ENCODE measurements around the gene GLRB. TPM values are rescaled to one million over a fixed set of nuclear protein-coding genes. Genes with fewer than 3 reads are reported as not detected.

Gene GLRB
- total RNA-seq, 1 donor = 27.1 TPM

DNA sequence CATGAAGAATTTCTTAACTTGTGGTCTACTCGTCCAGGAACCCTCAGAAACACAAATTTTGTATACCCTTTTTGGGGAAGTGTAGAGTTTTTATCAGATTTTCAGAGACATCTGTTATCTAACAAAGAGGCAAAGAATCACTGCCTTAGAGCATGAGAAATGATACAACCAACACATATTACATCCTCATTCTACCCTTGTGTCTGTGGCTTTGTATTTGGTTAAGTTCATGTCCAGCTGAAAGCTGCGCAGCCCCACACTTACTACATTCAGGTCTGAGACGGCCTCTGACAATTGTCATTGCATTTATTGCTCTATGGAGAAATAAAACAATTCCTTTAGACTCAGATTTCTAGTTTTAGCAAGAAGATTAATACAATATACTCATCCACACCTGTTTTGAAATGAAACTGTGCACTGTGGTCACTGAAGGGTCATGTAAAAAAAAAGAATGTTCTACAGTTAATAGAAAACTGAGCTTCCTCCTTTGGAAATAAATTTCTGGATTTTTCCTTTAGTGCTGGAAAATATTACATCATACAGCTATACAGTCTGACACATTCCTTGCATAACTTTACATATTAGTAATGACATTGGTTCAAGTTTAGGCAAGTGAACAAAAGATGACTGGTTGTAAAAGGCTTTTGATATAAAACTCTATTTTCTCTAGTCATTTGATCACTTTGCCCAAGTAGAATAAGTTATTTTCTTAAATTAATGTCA, 39.8 kb downstream of the GLRB start:
- Histone ChIP-seq H3K36me3 (ENCODE audit: insufficient read depth, low read length) (no peaks in the 10 kb centered on the region), H3K4me3 (ENCODE audit: insufficient read depth, low read length) (no peak overlapping the region), H4K20me1 (ENCODE audit: insufficient read depth, low read length) (no peaks in the 10 kb centered on the region), H3K27ac (ENCODE audit: low read depth, low read length) (peak overlapping the region; percentile 58), H3K4me1 (ENCODE audit: insufficient read depth, low read length) (peaks cover 19% of the 10 kb centered on the region), H3K9me3 (ENCODE audit: low read depth, low read length) (no peaks in the 10 kb centered on the region), H2AFZ (ENCODE audit: low read length) (peak overlapping the region; percentile 38), H3K27me3 (ENCODE audit: insufficient read depth, low read length) (no peaks in the 10 kb centered on the region), H3K4me2 (ENCODE audit: insufficient read depth, low read length) (peak overlapping the region; percentile 22), H3K79me2 (ENCODE audit: insufficient read depth, low read length) (no peaks in the 10 kb centered on the region)
- DNase-seq (ENCODE audit: insufficient read length, low spot score, missing footprints) = no peak
- TF ChIP-seq, protein P1, sequence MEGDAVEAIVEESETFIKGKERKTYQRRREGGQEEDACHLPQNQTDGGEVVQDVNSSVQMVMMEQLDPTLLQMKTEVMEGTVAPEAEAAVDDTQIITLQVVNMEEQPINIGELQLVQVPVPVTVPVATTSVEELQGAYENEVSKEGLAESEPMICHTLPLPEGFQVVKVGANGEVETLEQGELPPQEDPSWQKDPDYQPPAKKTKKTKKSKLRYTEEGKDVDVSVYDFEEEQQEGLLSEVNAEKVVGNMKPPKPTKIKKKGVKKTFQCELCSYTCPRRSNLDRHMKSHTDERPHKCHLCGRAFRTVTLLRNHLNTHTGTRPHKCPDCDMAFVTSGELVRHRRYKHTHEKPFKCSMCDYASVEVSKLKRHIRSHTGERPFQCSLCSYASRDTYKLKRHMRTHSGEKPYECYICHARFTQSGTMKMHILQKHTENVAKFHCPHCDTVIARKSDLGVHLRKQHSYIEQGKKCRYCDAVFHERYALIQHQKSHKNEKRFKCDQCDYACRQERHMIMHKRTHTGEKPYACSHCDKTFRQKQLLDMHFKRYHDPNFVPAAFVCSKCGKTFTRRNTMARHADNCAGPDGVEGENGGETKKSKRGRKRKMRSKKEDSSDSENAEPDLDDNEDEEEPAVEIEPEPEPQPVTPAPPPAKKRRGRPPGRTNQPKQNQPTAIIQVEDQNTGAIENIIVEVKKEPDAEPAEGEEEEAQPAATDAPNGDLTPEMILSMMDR (IDR thresholded peaks at IDR 0.05; ENCODE audit: extremely low read depth, low read depth, low read length) = no peak

DNA sequence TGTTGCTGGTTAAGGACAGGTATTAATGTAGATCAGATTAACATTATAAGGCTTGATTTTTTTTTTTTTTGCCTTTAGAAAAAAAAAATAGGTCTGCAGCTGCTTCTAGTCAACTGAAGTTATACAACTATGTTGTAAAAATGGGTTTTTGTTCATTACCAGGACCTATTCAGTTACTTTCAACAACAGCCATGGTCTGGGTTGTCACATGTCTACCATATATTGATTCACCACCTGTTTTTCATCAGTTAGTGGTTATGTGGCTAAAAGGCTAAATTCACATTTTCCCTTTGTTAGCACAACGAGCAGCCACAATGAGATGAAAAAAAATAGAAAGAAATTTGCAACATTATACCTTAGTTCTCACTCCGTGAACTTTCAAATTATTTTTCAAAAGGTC, 45.5 kb downstream of the GLRB start:
- Histone ChIP-seq H3K4me3 (ENCODE audit: insufficient read depth, low read length) (no peak overlapping the region), H4K20me1 (ENCODE audit: insufficient read depth, low read length) (no peaks in the 10 kb centered on the region), H3K9me3 (ENCODE audit: low read depth, low read length) (no peaks in the 10 kb centered on the region), H3K4me2 (ENCODE audit: insufficient read depth, low read length) (no peak overlapping the region), H3K27me3 (ENCODE audit: insufficient read depth, low read length) (no peaks in the 10 kb centered on the region), H2AFZ (ENCODE audit: low read length) (no peak overlapping the region), H3K36me3 (ENCODE audit: insufficient read depth, low read length) (no peaks in the 10 kb centered on the region), H3K27ac (ENCODE audit: low read depth, low read length) (no peak overlapping the region), H3K79me2 (ENCODE audit: insufficient read depth, low read length) (no peaks in the 10 kb centered on the region), H3K4me1 (ENCODE audit: insufficient read depth, low read length) (peaks cover 5% of the 10 kb centered on the region)
- DNase-seq (ENCODE audit: insufficient read length, low spot score, missing footprints) = no peak
- TF ChIP-seq, protein P1 (IDR thresholded peaks at IDR 0.05; ENCODE audit: extremely low read depth, low read depth, low read length) = no peak

DNA sequence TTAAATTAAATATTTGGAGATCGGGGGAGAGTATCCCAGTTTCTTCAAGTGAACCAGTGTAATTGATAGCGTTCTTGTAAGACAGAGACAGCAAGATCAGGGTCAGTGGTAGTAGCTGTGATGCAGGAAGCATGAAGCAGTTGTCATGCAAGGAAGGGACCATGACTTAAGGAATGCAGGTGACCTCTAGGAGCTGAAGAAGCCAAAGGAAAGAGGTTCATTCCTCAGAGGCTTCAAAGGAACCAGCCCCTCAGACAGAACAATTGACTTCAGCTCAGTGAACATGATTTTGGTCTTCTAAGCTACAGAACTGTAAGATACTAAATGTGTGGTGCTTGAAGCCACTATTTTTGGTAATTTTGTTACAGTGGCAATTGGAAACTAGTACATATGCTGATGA, 51.6 kb downstream of the GLRB start:
- H2AFZ ChIP-seq (ENCODE audit: low read length) = no peak overlapping the region
- DNase-seq (ENCODE audit: insufficient read length, low spot score, missing footprints) = no peak
- no peak overlapping the region for H3K4me2 ChIP-seq (ENCODE audit: insufficient read depth, low read length)
- no peaks in the 10 kb centered on the region for H3K79me2 ChIP-seq (ENCODE audit: insufficient read depth, low read length)
- no peaks in the 10 kb centered on the region for H3K27me3 ChIP-seq (ENCODE audit: insufficient read depth, low read length)
- TF ChIP-seq, protein P1 (IDR thresholded peaks at IDR 0.05; ENCODE audit: extremely low read depth, low read depth, low read length) = no peak
- H3K27ac ChIP-seq (ENCODE audit: low read depth, low read length) = no peak overlapping the region
- no peaks in the 10 kb centered on the region for H3K9me3 ChIP-seq (ENCODE audit: low read depth, low read length)
- no peak overlapping the region for H3K4me3 ChIP-seq (ENCODE audit: insufficient read depth, low read length)
- peaks cover 12% of the 10 kb centered on the region for H3K4me1 ChIP-seq (ENCODE audit: insufficient read depth, low read length)
- no peaks in the 10 kb centered on the region for H4K20me1 ChIP-seq (ENCODE audit: insufficient read depth, low read length)
- no peaks in the 10 kb centered on the region for H3K36me3 ChIP-seq (ENCODE audit: insufficient read depth, low read length)

DNA sequence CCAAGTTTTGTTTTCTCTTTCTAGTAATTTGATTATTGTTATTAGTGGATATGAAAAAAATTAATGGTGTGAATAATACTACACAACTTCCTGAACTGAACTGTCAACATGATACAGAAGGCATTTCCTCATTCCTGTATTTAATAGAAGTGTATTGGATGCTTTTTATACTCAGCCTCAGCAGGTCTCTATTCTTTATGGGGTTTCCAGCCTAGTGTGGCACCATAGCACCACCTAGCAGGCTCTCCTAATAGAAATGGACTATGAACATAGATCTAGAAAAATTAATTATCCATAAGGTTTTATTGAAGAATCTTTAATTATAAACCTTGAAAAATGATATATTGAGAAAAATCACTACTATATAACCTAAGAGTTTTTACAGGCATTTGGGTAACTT, 52.4 kb downstream of the GLRB start:
- TF ChIP-seq, protein P1 (IDR thresholded peaks at IDR 0.05; ENCODE audit: extremely low read depth, low read depth, low read length) = peak; percentile 61
- no peak for DNase-seq (ENCODE audit: insufficient read length, low spot score, missing footprints)
- H3K4me3 ChIP-seq (ENCODE audit: insufficient read depth, low read length) = no peak overlapping the region
- no peak overlapping the region for H3K27ac ChIP-seq (ENCODE audit: low read depth, low read length)
- peaks cover 12% of the 10 kb centered on the region for H3K4me1 ChIP-seq (ENCODE audit: insufficient read depth, low read length)
- no peaks in the 10 kb centered on the region for H3K27me3 ChIP-seq (ENCODE audit: insufficient read depth, low read length)
- no peaks in the 10 kb centered on the region for H3K79me2 ChIP-seq (ENCODE audit: insufficient read depth, low read length)
- no peak overlapping the region for H3K4me2 ChIP-seq (ENCODE audit: insufficient read depth, low read length)
- no peaks in the 10 kb centered on the region for H4K20me1 ChIP-seq (ENCODE audit: insufficient read depth, low read length)
- no peaks in the 10 kb centered on the region for H3K9me3 ChIP-seq (ENCODE audit: low read depth, low read length)
- H3K36me3 ChIP-seq (ENCODE audit: insufficient read depth, low read length) = no peaks in the 10 kb centered on the region
- H2AFZ ChIP-seq (ENCODE audit: low read length) = no peak overlapping the region
